Stimulated activated naive CD8-positive, alpha-beta T cell treated with anti-CD3 and anti-CD28 coated beads, Interleukin-15, amount 100 ng/mL, for 72 hours (primary cell): ENCODE measurements around the gene ANKRD27.
A peak's percentile ranks its signal among the peaks of the same experiment; 100 is the strongest.
"Not testable (repeated sequence)": the region's sequence is repeated elsewhere in the genome, so short reads cannot be mapped to it uniquely, and the experiment has no call there.

ENCODE experiments used
- ATAC-seq: fragments of 150-1000 bp; cut with Tn5 transposase; 2 replicates; pipeline ENCODE4 v1.10.0; 2021; ENCODE audit warnings: mild to moderate bottlenecking, moderate library complexity
- DNase-seq, 2 donors: peaks; one replicate each; pipeline ENCODE4 v3.0.0; 2021 to 2022
- H3K27ac Mint-ChIP-seq, 2 donors: one replicate each; pipeline ENCODE4 v1.8.0; 2022; ENCODE audit warnings: mild to moderate bottlenecking in 2 of 2, mixed read lengths in 2 of 2, moderate library complexity in 2 of 2
- H3K27me3 Mint-ChIP-seq: one replicate; pipeline ENCODE4 v1.8.0; 2022; ENCODE audit warnings: mixed read lengths
- H3K4me1 Mint-ChIP-seq: one replicate; pipeline ENCODE4 v1.8.0; 2022; ENCODE audit warnings: mild to moderate bottlenecking, mixed read lengths
- H3K4me3 Mint-ChIP-seq, 2 donors: one replicate each; pipeline ENCODE4 v1.8.0; 2022; ENCODE audit warnings: mild to moderate bottlenecking in 2 of 2, mixed read lengths in 2 of 2, moderate library complexity in 1 of 2
- H3K9me3 Mint-ChIP-seq, 2 donors: one replicate each; pipeline ENCODE4 v1.8.0; 2022; ENCODE audit warnings: mixed read lengths in 2 of 2

The ANKRD27 gene

DNA sequence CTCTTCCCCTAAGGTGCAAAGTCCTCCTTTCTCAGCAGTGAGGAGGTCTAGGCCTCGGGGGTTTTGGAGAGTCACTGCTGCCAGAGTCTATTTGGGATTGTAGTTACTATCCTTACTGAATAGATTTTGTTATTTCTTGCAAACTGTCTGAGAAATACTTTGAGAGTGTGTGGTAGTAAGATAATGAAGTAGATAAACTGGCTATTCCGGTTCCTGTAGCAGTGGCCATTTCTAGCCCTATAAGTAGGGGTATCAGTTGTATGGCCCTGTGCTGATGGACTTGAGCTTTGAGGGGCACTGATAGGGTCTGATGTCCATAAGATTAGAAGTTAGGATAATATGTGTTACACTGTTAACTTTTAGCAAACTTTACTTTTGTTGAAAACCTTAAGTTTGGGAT lies 19.3 kb upstream of the ANKRD27 start:
- Mint-ChIP-seq H3K4me1 (peaks cover 83% of the 10 kb centered on the region), H3K4me3 (peak overlapping the region in 1 of 2 donors; percentile 88)
- H3K9me3 Mint-ChIP-seq, H3K27ac Mint-ChIP-seq, DNase-seq, ATAC-seq, H3K27me3 Mint-ChIP-seq: not testable (repeated sequence)

- not testable (repeated sequence) for H3K9me3 Mint-ChIP-seq, H3K27me3 Mint-ChIP-seq
- Mint-ChIP-seq H3K4me1 (peaks cover 76% of the 10 kb centered on the region), H3K4me3 (peak overlapping the region; percentile 88 to 97), H3K27ac (peak overlapping the region; percentile 98 to 99)
- ATAC-seq (peak; percentile 37), DNase-seq (peak; percentile 71 to 83)
These were observed 18.4 kb upstream of the ANKRD27 start for GRCh38 chr19:32693151-32694108.

GRCh38 chr19:32692727-32693061 lies 17.7 kb upstream of the ANKRD27 start:
- peak; percentile 22 for ATAC-seq
- no peak for DNase-seq
- Mint-ChIP-seq H3K4me1 (peaks cover 68% of the 10 kb centered on the region), H3K9me3 (no peaks in the 10 kb centered on the region), H3K4me3 (peak overlapping the region; percentile 88 to 97), H3K27ac (peak overlapping the region; percentile 98 to 99), H3K27me3 (no peaks in the 10 kb centered on the region)

DNA sequence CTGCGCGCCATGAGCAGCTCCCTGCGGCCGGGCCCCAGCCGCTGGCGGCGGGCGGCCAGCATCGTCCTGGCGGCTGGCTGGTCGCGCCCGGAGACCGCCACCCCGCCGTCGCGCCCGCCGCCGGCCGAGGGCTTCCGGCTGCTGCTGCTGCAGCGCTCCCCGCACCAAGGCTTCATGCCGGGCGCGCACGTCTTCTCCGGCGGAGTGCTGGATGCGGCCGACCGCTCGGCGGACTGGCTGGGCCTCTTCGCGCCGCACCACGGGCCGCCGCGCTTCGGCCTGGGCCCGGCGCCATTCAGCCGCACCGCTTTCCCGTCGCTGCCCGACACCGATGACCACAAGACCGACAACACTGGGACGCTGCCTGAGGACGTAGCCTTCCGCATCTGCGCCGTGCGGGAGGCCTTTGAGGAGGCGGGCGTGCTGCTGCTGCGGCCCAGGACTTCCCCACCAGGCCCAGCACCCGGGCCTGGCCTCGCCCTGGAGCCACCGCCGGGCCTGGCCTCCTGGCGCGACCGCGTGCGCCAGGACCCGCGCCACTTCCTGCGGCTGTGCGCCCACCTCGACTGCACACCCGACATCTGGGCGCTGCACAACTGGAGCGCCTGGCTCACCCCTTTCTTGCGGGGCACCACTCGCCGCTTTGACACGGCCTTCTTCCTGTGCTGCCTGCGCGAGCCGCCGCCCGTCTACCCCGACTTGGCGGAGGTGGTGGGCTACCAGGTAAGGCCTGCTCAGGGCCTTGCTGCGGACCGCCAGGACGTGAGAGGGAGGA lies 17.2 kb upstream of the ANKRD27 start:
- Mint-ChIP-seq H3K27me3 (no peaks in the 10 kb centered on the region), H3K9me3 (no peaks in the 10 kb centered on the region), H3K4me3 (peak overlapping the region; percentile 92 to 97), H3K27ac (peak overlapping the region; percentile 98 to 99), H3K4me1 (peaks cover 63% of the 10 kb centered on the region)
- DNase-seq (peak; percentile 68 to 80), ATAC-seq (peak; percentile 72)

GRCh38 chr19:32691291-32691951 lies 16.4 kb upstream of the ANKRD27 start, which contains the start of gene NUDT19:
Gene NUDT19 (plus strand): TSS chr19:32691821. CDS start chr19:32691961, 140 bp downstream.
- peaks cover 56% of the 10 kb centered on the region for H3K4me1 Mint-ChIP-seq
- DNase-seq (peak; percentile 79 to 88), ATAC-seq (peak; percentile 77)
- peak within 1 kb of the TSS; percentile 92 to 97 for H3K4me3 Mint-ChIP-seq
- peak within 1 kb of the TSS; percentile 98 to 99 for H3K27ac Mint-ChIP-seq
- H3K27me3 Mint-ChIP-seq: no peaks in the 10 kb centered on the region
- no peaks in the 10 kb centered on the region for H3K9me3 Mint-ChIP-seq

DNA sequence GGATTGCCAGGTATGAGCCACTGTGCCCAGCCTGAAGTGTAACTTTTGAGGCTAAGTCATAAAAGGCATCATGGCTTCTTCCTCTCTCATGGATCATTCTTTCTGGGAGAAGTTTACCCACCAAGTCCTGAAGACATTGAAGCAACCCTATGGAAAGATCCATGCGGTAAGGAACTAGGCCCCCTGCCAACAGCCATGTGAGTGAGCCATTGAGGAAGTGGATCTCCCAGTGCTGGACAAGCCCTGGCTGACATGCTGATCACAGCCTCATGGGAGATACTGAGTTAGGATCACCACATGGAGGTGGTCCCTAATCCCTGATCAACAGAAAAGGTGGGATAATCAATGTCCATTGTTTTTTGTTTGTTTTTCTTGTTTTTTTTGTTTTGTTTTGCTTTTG lies 13.3 kb upstream of the ANKRD27 start:
- H3K4me1 Mint-ChIP-seq: peaks cover 24% of the 10 kb centered on the region
- no peak overlapping the region for H3K27ac Mint-ChIP-seq
- DNase-seq: no peak

DNA sequence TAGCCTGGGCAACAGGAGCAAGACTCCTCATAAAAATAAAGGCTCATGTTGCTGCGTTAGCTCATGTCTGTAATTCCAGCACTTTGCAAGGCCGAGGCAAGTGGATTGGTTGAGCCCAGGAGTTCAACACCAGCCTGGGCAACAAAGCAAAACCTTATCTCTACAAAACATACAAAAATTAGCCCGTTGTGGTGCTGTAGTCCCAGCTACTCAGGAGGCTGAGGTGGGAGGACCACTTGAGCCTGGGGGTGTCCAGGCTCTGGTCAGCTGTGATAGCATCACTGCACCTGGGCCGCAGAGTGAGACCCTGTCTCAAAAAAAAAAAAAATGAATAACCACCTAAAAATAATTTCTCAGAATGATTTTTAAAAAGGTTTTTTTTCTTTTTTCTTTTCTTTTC lies 12.7 kb upstream of the ANKRD27 start:
- no peak overlapping the region for H3K4me3 Mint-ChIP-seq
- DNase-seq: no peak
- H3K4me1 Mint-ChIP-seq: peaks cover 18% of the 10 kb centered on the region
- no peaks in the 10 kb centered on the region for H3K27me3 Mint-ChIP-seq
- H3K9me3 Mint-ChIP-seq: no peaks in the 10 kb centered on the region
- ATAC-seq: no peak
- H3K27ac Mint-ChIP-seq: no peak overlapping the region

More for the DNA sequence above, 13.3 kb upstream of the ANKRD27 start:
- ATAC-seq: no peak
- Mint-ChIP-seq H3K9me3 (no peaks in the 10 kb centered on the region), H3K27me3 (no peaks in the 10 kb centered on the region), H3K4me3 (no peak overlapping the region)

DNA sequence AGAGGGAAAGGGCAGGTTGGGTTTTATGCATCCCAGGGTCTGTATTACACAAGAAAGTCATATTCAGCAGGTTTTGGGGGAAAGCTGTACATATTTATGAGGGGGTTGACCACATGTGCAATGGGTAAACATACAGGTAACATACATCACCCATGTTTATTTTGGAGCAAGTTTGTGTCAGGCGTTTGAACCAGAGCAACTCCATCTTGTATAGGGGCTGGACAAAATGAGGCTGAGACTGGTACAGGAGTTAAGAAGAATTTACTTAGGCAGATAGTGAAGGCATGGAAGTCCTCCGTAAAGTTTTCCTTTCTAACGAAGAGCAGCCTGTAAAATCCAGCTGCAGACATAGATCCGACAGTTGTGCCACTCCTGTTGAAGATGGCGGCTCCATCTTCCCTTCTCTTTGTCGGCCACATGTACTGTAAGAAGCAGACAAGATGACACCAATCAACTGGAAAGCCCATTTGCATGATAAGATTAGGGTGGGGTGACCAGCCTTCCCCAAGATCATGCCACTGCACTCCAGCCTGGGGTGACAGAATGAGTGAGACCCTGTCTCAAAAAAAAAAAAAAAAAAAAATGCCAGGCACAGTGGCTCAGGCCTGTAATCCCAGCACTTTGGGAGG lies 12.0 kb upstream of the ANKRD27 start:
- no peak overlapping the region for H3K27ac Mint-ChIP-seq
- peaks cover 18% of the 10 kb centered on the region for H3K4me1 Mint-ChIP-seq
- H3K4me3 Mint-ChIP-seq: no peak overlapping the region
- peaks cover 7% of the 10 kb centered on the region for H3K27me3 Mint-ChIP-seq
- ATAC-seq (no peak), DNase-seq (no peak)
- no peaks in the 10 kb centered on the region for H3K9me3 Mint-ChIP-seq

- DNase-seq (no peak), ATAC-seq (no peak)
- H3K9me3 Mint-ChIP-seq: no peaks in the 10 kb centered on the region
- H3K27me3 Mint-ChIP-seq: peaks cover 16% of the 10 kb centered on the region
- H3K4me1 Mint-ChIP-seq: peaks cover 4% of the 10 kb centered on the region
- H3K27ac Mint-ChIP-seq: no peak overlapping the region
- no peak overlapping the region for H3K4me3 Mint-ChIP-seq
These were observed 7.3 kb upstream of the ANKRD27 start for GRCh38 chr19:32682317-32682716.

DNA sequence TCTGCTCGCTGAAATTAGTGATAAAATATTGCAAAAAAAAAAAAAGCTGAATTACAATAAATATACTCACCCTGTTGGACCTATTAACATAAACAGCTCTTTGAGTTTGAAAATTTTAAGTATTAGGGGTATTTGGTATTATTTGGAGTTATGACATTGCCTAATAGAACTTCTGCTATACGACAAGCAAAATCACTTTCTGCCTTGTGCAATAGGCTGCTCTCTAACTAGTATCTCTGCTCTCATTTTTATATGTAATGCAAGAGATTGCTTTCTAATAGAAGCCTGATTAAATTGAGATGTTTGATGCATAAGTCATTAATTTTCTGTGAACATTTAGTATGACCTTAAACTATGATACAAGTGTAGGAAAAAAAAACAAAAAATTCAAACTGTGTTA lies 6.0 kb upstream of the ANKRD27 start:
- H3K9me3 Mint-ChIP-seq: no peaks in the 10 kb centered on the region
- H3K4me3 Mint-ChIP-seq: no peak overlapping the region
- ATAC-seq (no peak), DNase-seq (no peak)
- H3K27me3 Mint-ChIP-seq: peaks cover 28% of the 10 kb centered on the region
- H3K27ac Mint-ChIP-seq: no peak overlapping the region
- H3K4me1 Mint-ChIP-seq: peaks cover 10% of the 10 kb centered on the region

DNA sequence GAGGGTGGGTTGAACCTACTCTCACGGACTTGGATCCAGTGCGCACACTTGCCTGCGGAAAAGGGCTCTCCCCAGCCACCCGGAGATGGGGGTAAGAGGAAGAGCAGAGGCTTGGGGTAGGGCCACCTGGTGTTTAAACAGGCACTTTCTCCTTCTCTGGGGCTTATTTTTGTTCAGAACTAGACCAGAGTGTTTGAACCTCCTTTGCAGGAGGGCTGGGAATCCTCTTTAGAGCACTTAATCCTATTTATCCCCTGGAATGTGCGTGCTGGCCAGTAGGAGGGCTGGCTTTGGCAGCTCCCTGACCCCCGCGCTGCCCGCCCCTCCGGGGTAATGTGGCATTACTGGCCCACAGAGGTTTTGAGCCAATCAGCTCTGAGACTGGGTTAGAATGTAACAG lies 2.7 kb upstream of the ANKRD27 start:
- no peaks in the 10 kb centered on the region for H3K9me3 Mint-ChIP-seq
- no peak overlapping the region for H3K27ac Mint-ChIP-seq
- peaks cover 31% of the 10 kb centered on the region for H3K4me1 Mint-ChIP-seq
- no peak overlapping the region for H3K4me3 Mint-ChIP-seq
- no peak for DNase-seq
- H3K27me3 Mint-ChIP-seq: peaks cover 34% of the 10 kb centered on the region
- no peak for ATAC-seq

GRCh38 chr19:32676895-32677359 lies 1.9 kb upstream of the ANKRD27 start:
- peaks cover 27% of the 10 kb centered on the region for H3K27me3 Mint-ChIP-seq
- H3K9me3 Mint-ChIP-seq: no peaks in the 10 kb centered on the region
- H3K27ac Mint-ChIP-seq: no peak overlapping the region
- ATAC-seq (no peak), DNase-seq (no peak)
- peak overlapping the region; percentile 10 to 49 for H3K4me3 Mint-ChIP-seq
- peaks cover 39% of the 10 kb centered on the region for H3K4me1 Mint-ChIP-seq

- Mint-ChIP-seq H3K27ac (no peak overlapping the region), H3K4me1 (peaks cover 44% of the 10 kb centered on the region), H3K4me3 (peak overlapping the region; percentile 84 to 85), H3K9me3 (no peaks in the 10 kb centered on the region), H3K27me3 (peaks cover 27% of the 10 kb centered on the region)
- DNase-seq (no peak), ATAC-seq (peak; percentile 0)
These were observed 1.4 kb upstream of the ANKRD27 start for GRCh38 chr19:32676186-32676894.

GRCh38 chr19:32675720-32676185 lies 773 bp upstream of the ANKRD27 start, which contains the start of gene RGS9BP:
Gene RGS9BP (plus strand): TSS chr19:32675848. CDS start chr19:32676264, 416 bp downstream.
- DNase-seq: peak; percentile 54 to 59
- Mint-ChIP-seq H3K27me3 (peaks cover 27% of the 10 kb centered on the region), H3K4me1 (peaks cover 44% of the 10 kb centered on the region), H3K9me3 (no peaks in the 10 kb centered on the region), H3K4me3 (peak within 1 kb of the TSS; percentile 84 to 85), H3K27ac (peak within 1 kb of the TSS in 1 of 2 donors; percentile 6)
- ATAC-seq: peak; percentile 51
